Loucy (cell line): ENCODE measurements around the gene CENPX.

Experiments used
- H2AFZ ChIP-seq: fragments of 200-600 bp; sonication (generic); 2 replicates; pipeline ENCODE4 v1.6.0; 2016; ENCODE audit warnings: antibody characterized with exemption, mild to moderate bottlenecking, low read length, moderate library complexity
- H3F3A ChIP-seq: fragments of 200-600 bp; 2 replicates; pipeline ENCODE4 v1.6.0; 2016; ENCODE audit warnings: antibody characterized with exemption, low read depth, mild to moderate bottlenecking
- H3K27me3 ChIP-seq: fragments of 200-600 bp; sonication (generic); 2 replicates; pipeline ENCODE4 v1.6.1; 2014; ENCODE audit warnings: low read length, mild to moderate bottlenecking; ENCODE audit not compliant: insufficient read depth, poor library complexity, severe bottlenecking
- H3K36me3 ChIP-seq: fragments of 200-600 bp; sonication (generic); 2 replicates; pipeline ENCODE4 v1.6.1; 2016; ENCODE audit warnings: low read length; ENCODE audit not compliant: insufficient read depth
- H3K4me1 ChIP-seq: fragments of 200-600 bp; sonication (generic); 2 replicates; pipeline ENCODE4 v1.5.1; 2014; ENCODE audit warnings: low read length, mild to moderate bottlenecking; ENCODE audit not compliant: insufficient read depth, poor library complexity, severe bottlenecking
- H3K4me2 ChIP-seq: fragments of 200-600 bp; sonication (generic); 2 replicates; pipeline ENCODE4 v1.6.0; 2014; ENCODE audit warnings: antibody characterized with exemption, low read length, low read depth, mild to moderate bottlenecking; ENCODE audit not compliant: poor library complexity, severe bottlenecking
- H3K4me3 ChIP-seq: fragments of 200-600 bp; sonication (generic); 2 replicates; pipeline ENCODE4 v1.5.1; 2014; ENCODE audit warnings: low read length, mild to moderate bottlenecking, mixed read lengths; ENCODE audit not compliant: poor library complexity, severe bottlenecking
- H3K79me2 ChIP-seq: fragments of 200-600 bp; sonication (generic); 2 replicates; pipeline ENCODE4 v1.6.1; 2014; ENCODE audit warnings: low read length; ENCODE audit not compliant: insufficient read depth
- H3K9ac ChIP-seq: fragments of 200-600 bp; sonication (generic); 2 replicates; pipeline ENCODE4 v1.6.0; 2014; ENCODE audit warnings: mild to moderate bottlenecking, low read depth, low read length, moderate library complexity; ENCODE audit not compliant: poor library complexity, severe bottlenecking
- H3K9me2 ChIP-seq: fragments of 200-600 bp; sonication (generic); replicated peaks from 2 replicates; pipeline ENCODE4 v1.6.1; 2016; ENCODE audit warnings: low read depth, low read length, mixed read lengths
- H3K9me3 ChIP-seq: fragments of 200-600 bp; sonication (generic); 2 replicates; pipeline ENCODE4 v1.6.1; 2014; ENCODE audit warnings: mild to moderate bottlenecking, antibody characterized with exemption, low read length, low read depth; ENCODE audit not compliant: insufficient read depth
- H4K20me1 ChIP-seq: fragments of 200-600 bp; sonication (generic); 2 replicates; pipeline ENCODE4 v1.6.0; 2014; ENCODE audit warnings: antibody characterized with exemption, low read length, mild to moderate bottlenecking; ENCODE audit not compliant: insufficient read depth, poor library complexity, severe bottlenecking
- CTCF ChIP-seq: fragments of 200-600 bp; sonication (generic); conservative IDR thresholded peaks from 2 replicates; pipeline ENCODE4 v1.5.1; 2014; ENCODE audit warnings: mild to moderate bottlenecking, antibody characterized with exemption, low read length
- EZH2phosphoT487 ChIP-seq: fragments of 200-600 bp; IDR thresholded peaks from 2 replicates; pipeline ENCODE4 v1.6.1; 2018; ENCODE audit warnings: antibody characterized with exemption, mild to moderate bottlenecking, moderate library complexity, borderline replicate concordance

The CENPX gene

DNA sequence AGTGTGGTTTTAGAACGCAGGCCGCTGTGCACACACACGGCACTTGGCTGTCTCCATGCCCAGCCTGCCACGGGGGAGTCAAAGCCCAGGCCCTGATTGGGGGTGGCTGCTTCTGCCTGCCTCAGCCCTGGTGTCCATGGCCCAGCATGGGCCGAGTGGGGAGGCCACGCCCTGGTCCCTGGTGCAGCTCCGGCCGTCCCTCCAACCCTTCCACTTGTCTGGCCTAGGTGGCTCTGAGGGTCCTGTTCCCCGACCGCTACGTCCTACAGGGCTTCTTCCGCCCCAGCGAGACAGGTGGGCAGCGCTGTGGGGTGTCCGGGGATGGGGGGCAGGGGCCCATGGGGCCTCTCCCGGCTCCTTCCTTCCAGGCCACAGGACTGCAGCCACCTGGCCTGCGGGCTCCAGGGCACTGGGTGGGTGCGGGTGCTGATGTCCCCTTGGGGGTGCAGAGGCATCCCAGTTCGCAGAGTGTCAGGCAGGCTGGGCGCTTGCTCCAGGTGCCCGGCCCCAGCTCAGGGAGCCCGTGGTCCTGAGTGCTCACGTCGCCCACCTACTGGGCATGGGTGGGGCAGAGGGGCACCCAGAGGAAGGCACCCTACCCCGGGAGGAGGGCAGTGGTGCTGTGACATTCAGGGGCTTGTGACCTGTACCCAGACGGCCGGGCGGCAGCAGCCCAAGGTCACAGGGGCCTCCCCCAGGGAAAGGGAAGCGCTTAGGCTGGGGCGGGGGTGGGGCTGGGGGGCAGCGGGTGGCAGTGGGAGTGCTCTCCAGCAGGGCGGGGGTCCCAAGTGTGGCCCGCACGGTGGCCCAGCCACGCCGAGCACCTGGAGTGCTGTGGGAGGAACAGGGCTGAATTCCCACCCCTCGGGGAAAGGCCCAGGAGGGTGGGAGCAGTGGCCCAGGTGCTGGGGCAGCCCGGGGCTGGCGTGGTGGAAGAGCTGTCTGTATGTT lies 11.8 kb downstream of the CENPX start:
- H3K4me3 ChIP-seq: no peak overlapping the region
- no peaks in the 10 kb centered on the region for H3K36me3 ChIP-seq
- H3K4me2 ChIP-seq: no peak overlapping the region
- H3K79me2 ChIP-seq: no peaks in the 10 kb centered on the region
- no peaks in the 10 kb centered on the region for H3K9me3 ChIP-seq
- no peaks in the 10 kb centered on the region for H3K4me1 ChIP-seq
- no peak for TF ChIP-seq EZH2phosphoT487
- TF ChIP-seq CTCF: no peak
- no peak overlapping the region for H3K9ac ChIP-seq
- H2AFZ ChIP-seq: no peak overlapping the region
- no peaks in the 10 kb centered on the region for H3F3A ChIP-seq
- H3K27me3 ChIP-seq: no peaks in the 10 kb centered on the region
- no peaks in the 10 kb centered on the region for H4K20me1 ChIP-seq
- H3K9me2 ChIP-seq: no peaks in the 10 kb centered on the region

GRCh38 chr17:82009413-82009812 lies 13.3 kb downstream of the CENPX start:
- H3K4me1 ChIP-seq: no peaks in the 10 kb centered on the region
- H2AFZ ChIP-seq: no peak overlapping the region
- no peak overlapping the region for H3K4me2 ChIP-seq
- TF ChIP-seq EZH2phosphoT487 (no peak), CTCF (no peak)
- no peaks in the 10 kb centered on the region for H3K27me3 ChIP-seq
- no peaks in the 10 kb centered on the region for H3K36me3 ChIP-seq
- H4K20me1 ChIP-seq: no peaks in the 10 kb centered on the region
- no peak overlapping the region for H3K4me3 ChIP-seq
- no peaks in the 10 kb centered on the region for H3K9me3 ChIP-seq
- no peak overlapping the region for H3K9ac ChIP-seq
- no peaks in the 10 kb centered on the region for H3K79me2 ChIP-seq
- H3F3A ChIP-seq: no peaks in the 10 kb centered on the region
- no peaks in the 10 kb centered on the region for H3K9me2 ChIP-seq

GRCh38 chr17:82008941-82009405 lies 13.7 kb downstream of the CENPX start:
- Histone ChIP-seq H3K9ac (no peak overlapping the region), H3K27me3 (no peaks in the 10 kb centered on the region), H3K9me3 (no peaks in the 10 kb centered on the region), H3K9me2 (no peaks in the 10 kb centered on the region), H3K36me3 (no peaks in the 10 kb centered on the region), H3K4me1 (no peaks in the 10 kb centered on the region), H3F3A (no peaks in the 10 kb centered on the region), H3K79me2 (no peaks in the 10 kb centered on the region), H3K4me3 (no peak overlapping the region), H3K4me2 (no peak overlapping the region), H2AFZ (no peak overlapping the region), H4K20me1 (no peaks in the 10 kb centered on the region)
- TF ChIP-seq EZH2phosphoT487: no peak
- no peak for TF ChIP-seq CTCF
